Panc1 (cell line): ENCODE measurements around the gene TBCC. TPM values are rescaled to one million over a fixed set of nuclear protein-coding genes. Genes with fewer than 3 reads are reported as not detected.

Experiments
- ATAC-seq: fragments of 200-7000 bp; cut with Tn5 transposase; 2 replicates; pipeline ENCODE4 v1.9.1; 2020; ENCODE audit warnings: mild to moderate bottlenecking, moderate library complexity
- BruUV-seq: library from RNA; stranded (reverse); fragments of 400-500 nt; replicated peaks from 2 replicates; lab custom pipeline; 2021; lab: Mats Ljungman, UMichigan
- CTCF ChIA-PET: fragments of 300-600 bp; sonication (Branson Sonifier 250); formaldehyde crosslinking; loops from one replicate; lab custom pipeline; 2022; ENCODE audit warnings: antibody characterized with exemption; lab: Charles Lee
- POLR2A ChIA-PET: fragments of 300-600 bp; sonication (Branson Sonifier 250); formaldehyde crosslinking; loops from one replicate; lab custom pipeline; 2022; ENCODE audit warnings: antibody characterized with exemption; lab: Charles Lee
- DNase-seq: peaks from one replicate; pipeline ENCODE4 v3.0.0-alpha.2; 2010; ENCODE audit warnings: low read depth, low spot score
- H3K27ac ChIP-seq: 2 replicates; pipeline ENCODE4 v1.5.1; 2011; ENCODE audit warnings: mild to moderate bottlenecking, low read length, inconsistent platforms
- H3K27me3 ChIP-seq: fragments of 200-500 bp; sonication (Bioruptor generic); 2 replicates; pipeline ENCODE4 v1.6.0; 2014; ENCODE audit warnings: low read length, inconsistent platforms; ENCODE audit not compliant: control insufficient read depth, insufficient read depth
- H3K36me3 ChIP-seq: fragments of 200-500 bp; sonication (Bioruptor generic); 2 replicates; pipeline ENCODE4 v1.5.1; 2014; ENCODE audit warnings: inconsistent platforms, mild to moderate bottlenecking, low read length, moderate library complexity; ENCODE audit not compliant: control insufficient read depth, insufficient read depth
- H3K4me1 ChIP-seq: 2 replicates; pipeline ENCODE4 v1.5.1; 2011; ENCODE audit warnings: inconsistent platforms, mild to moderate bottlenecking, low read length, moderate library complexity; ENCODE audit not compliant: control insufficient read depth, insufficient read depth
- H3K4me3 ChIP-seq, 2 experiments: 2 replicates each; pipeline ENCODE4 v1.5.1; 2011 to 2012; ENCODE audit warnings: low read depth in 2 of 2, low read length in 2 of 2, mild to moderate bottlenecking in 2 of 2, inconsistent platforms in 1 of 2, moderate library complexity in 1 of 2
- H3K9me3 ChIP-seq: fragments of 200-500 bp; sonication (Bioruptor generic); 2 replicates; pipeline ENCODE4 v1.5.1; 2014; ENCODE audit warnings: low read depth, mild to moderate bottlenecking, inconsistent platforms, low read length, moderate library complexity; ENCODE audit not compliant: control insufficient read depth, insufficient read depth
- CTCF ChIP-seq: fragments of 450-650 bp; IDR thresholded peaks from 2 replicates; pipeline ENCODE4 v1.5.1; 2017; ENCODE audit warnings: mild to moderate bottlenecking
- POLR2AphosphoS5 ChIP-seq: IDR thresholded peaks from 2 replicates; pipeline ENCODE4 v1.6.1; 2012; ENCODE audit warnings: mild to moderate bottlenecking, low read depth, low read length, moderate library complexity
- REST ChIP-seq, 2 experiments: IDR thresholded peaks; 2 replicates each; pipeline ENCODE4 v1.6.1; 2011 to 2012; ENCODE audit warnings: low read depth in 2 of 2, control low read depth in 1 of 2, low read length in 1 of 2, mild to moderate bottlenecking in 1 of 2, moderate library complexity in 1 of 2; ENCODE audit not compliant: insufficient read depth in 1 of 2
- SIN3A ChIP-seq: IDR thresholded peaks from 2 replicates; pipeline ENCODE4 v1.6.1; 2012; ENCODE audit warnings: low read depth, mild to moderate bottlenecking, low read length, moderate library complexity, borderline replicate concordance; ENCODE audit not compliant: insufficient read depth
- TCF7L2 ChIP-seq: IDR thresholded peaks from 2 replicates; pipeline ENCODE4 v1.6.1; 2011; ENCODE audit warnings: mild to moderate bottlenecking, low read depth, low read length, inconsistent platforms
- in situ Hi-C: cut with HindIII; loops from 2 replicates; pipeline ENCODE4 v1.10.0; 2016; ENCODE audit warnings: low sequenced_read_pairs, low pct_unique_long_range_greater_than_20kb
- intact Hi-C: fragments of 100-400 bp; cut with micrococcal nuclease; formaldehyde crosslinking; loops from one replicate; pipeline ENCODE4 v1.10.0; 2022; ENCODE audit not compliant: unreplicated experiment
- total RNA-seq: library from RNA; stranded (reverse); gene quantifications from one replicate; pipeline ENCODE4 v1.2.1, GENCODE V29; 2021; ENCODE audit not compliant: unreplicated experiment

Gene TBCC
- total RNA-seq, 1 experiment from 2014 or later, result 25.7 TPM

GRCh38 chr6:42744351-42744893, 1.5 kb downstream of the TBCC start:
- in situ Hi-C loops (no loop called here), intact Hi-C loops (loop anchor here (10.0 kb wide), 1 partner anchor 400 kb away; no protein-coding TSS in a partner anchor)
- Histone ChIP-seq H3K9me3 (no peaks in the 10 kb centered on the region), H3K27ac (peak overlapping the region; percentile 92), H3K4me1 (peaks cover 19% of the 10 kb centered on the region), H3K36me3 (no peaks in the 10 kb centered on the region; the same call in 1 of the 2 replicates), H3K4me3 (peak overlapping the region; percentile 88 to 98), H3K27me3 (no peaks in the 10 kb centered on the region)
- POLR2A ChIA-PET, result interaction anchor here (0.8 kb wide), 1 partner anchor 78 kb away, joined by 8 read pairs; no protein-coding TSS in a partner anchor
- TF ChIP-seq TCF7L2, result no peak
- no peak for TF ChIP-seq SIN3A
- TF ChIP-seq REST (IDR thresholded peaks at IDR 0.05; ENCODE audit: insufficient read depth in 1 of 2, low read depth in 2 of 2, low read length in 1 of 2), result no peak
- no peak for TF ChIP-seq CTCF
- TF ChIP-seq POLR2AphosphoS5, result no peak
- no peak for DNase-seq
- ATAC-seq, result no peak
- no TSS peak for BruUV-seq
- CTCF ChIA-PET, result no interaction called here

- Histone ChIP-seq H3K27ac (no peak overlapping the region), H3K36me3 (no peaks in the 10 kb centered on the region; the same call in 1 of the 2 replicates), H3K4me3 (no peak overlapping the region), H3K4me1 (peaks cover 4% of the 10 kb centered on the region; the same call in 1 of the 2 replicates), H3K27me3 (no peaks in the 10 kb centered on the region), H3K9me3 (no peaks in the 10 kb centered on the region)
- ChIA-PET CTCF (no interaction called here), POLR2A (interaction anchor here (0.5 to 0.7 kb wide), 2 partner anchors 9 to 76 kb away, joined by 3 to 4 read pairs; no protein-coding TSS in a partner anchor)
- no peak for ATAC-seq
- TF ChIP-seq REST (IDR thresholded peaks at IDR 0.05; ENCODE audit: insufficient read depth in 1 of 2, low read depth in 2 of 2, low read length in 1 of 2) (no peak), POLR2AphosphoS5 (no peak)
- intact Hi-C loops (loop anchor here (10.0 kb wide), 1 partner anchor 402 kb away; no protein-coding TSS in a partner anchor), in situ Hi-C loops (no loop called here)
- DNase-seq, result no peak
- no TSS peak for BruUV-seq
Measured at GRCh38 chr6:42742116-42742894, 3.6 kb downstream of the TBCC start.
